GM12878 (cell line): ENCODE measurements around the gene TMEM170B. TPM values are rescaled to one million over a fixed set of nuclear protein-coding genes. Genes with fewer than 3 reads are reported as not detected.

Experiments
- ATAC-seq: fragments of 200-7000 bp; cut with Tn5 transposase; 3 replicates; pipeline ENCODE4 v1.9.1; 2020; ENCODE audit warnings: mild to moderate bottlenecking, moderate library complexity
- BruUV-seq: library from RNA; stranded (reverse); fragments of 400-500 nt; replicated peaks from 2 replicates; lab custom pipeline; 2021; lab: Mats Ljungman, UMichigan
- CTCF ChIA-PET: fragments of 300-600 bp; sonication (Branson Sonifier 250); formaldehyde crosslinking; extraction: SDS; loops from one replicate; lab custom pipeline; 2021; ENCODE audit warnings: inconsistent platforms; lab: Yijun Ruan, JAX
- POLR2A ChIA-PET: fragments of 350-600 bp; formaldehyde crosslinking; extraction: SDS; loops from one replicate; lab custom pipeline; 2021; ENCODE audit warnings: inconsistent platforms; lab: Charles Lee
- RAD21 ChIA-PET: fragments of 300-600 bp; sonication (Branson Sonifier 250); formaldehyde crosslinking; loops from one replicate; lab custom pipeline; 2023; ENCODE audit warnings: antibody characterized with exemption; ENCODE audit not compliant: unreplicated experiment; lab: Charles Lee
- SMC1A ChIA-PET: fragments of 300-600 bp; sonication (Branson Sonifier 250); formaldehyde crosslinking; loops from one replicate; lab custom pipeline; 2023; ENCODE audit not compliant: unreplicated experiment, uncharacterized antibody; lab: Charles Lee
- DNase-seq: peaks from one replicate; pipeline ENCODE4 v3.0.0-alpha.2; 2011; ENCODE audit warnings: low read depth, low spot score
- FAIRE-seq: peaks from 3 replicates; lab custom pipeline; 2011; peaks lifted over from hg19 to GRCh38; lab: Jason Lieb, UNC
- H2AFZ ChIP-seq: 2 replicates; pipeline ENCODE4 v1.6.0; 2011; ENCODE audit warnings: low read depth, low read length, control low read depth; ENCODE audit not compliant: control insufficient read depth
- H3K27ac ChIP-seq: 2 replicates; pipeline ENCODE4 v1.5.1; 2011; ENCODE audit warnings: control low read depth; ENCODE audit not compliant: control insufficient read depth, insufficient read depth
- H3K27me3 ChIP-seq, 2 experiments: replicated peaks in 1 of 2; 2 replicates each; pipeline versions ENCODE4 v1.6.0 to v1.6.1; 2011; ENCODE audit warnings: low read length in 1 of 2; ENCODE audit not compliant: control insufficient read depth in 2 of 2, insufficient read depth in 2 of 2
- H3K36me3 ChIP-seq, 2 experiments: 2 replicates each; pipeline ENCODE4 v1.5.1; 2011; ENCODE audit warnings: low read length in 1 of 2; ENCODE audit not compliant: control insufficient read depth in 2 of 2, insufficient read depth in 2 of 2
- H3K4me1 ChIP-seq: 2 replicates; pipeline ENCODE4 v1.6.1; 2011; ENCODE audit warnings: mild to moderate bottlenecking, low read length, moderate library complexity, mixed read lengths; ENCODE audit not compliant: control insufficient read depth, insufficient read depth
- H3K4me2 ChIP-seq: 2 replicates; pipeline ENCODE4 v1.6.0; 2011; ENCODE audit warnings: control low read depth; ENCODE audit not compliant: control insufficient read depth, insufficient read depth
- H3K4me3 ChIP-seq: fragments of 200-600 bp; sonication (generic); 2 replicates; pipeline ENCODE4 v1.5.1; 2016
- H3K79me2 ChIP-seq: 2 replicates; pipeline ENCODE4 v1.6.0; 2011; ENCODE audit warnings: low read length; ENCODE audit not compliant: control insufficient read depth, insufficient read depth
- H3K9ac ChIP-seq: 2 replicates; pipeline ENCODE4 v1.8.0; 2011; ENCODE audit warnings: low read length, control low read depth, mixed read lengths; ENCODE audit not compliant: control insufficient read depth, insufficient read depth
- H3K9me3 ChIP-seq: replicated peaks from 3 replicates; pipeline ENCODE4 v1.5.1; 2011; ENCODE audit warnings: mild to moderate bottlenecking, low read length; ENCODE audit not compliant: control insufficient read depth, insufficient read depth
- H4K20me1 ChIP-seq: 2 replicates; pipeline ENCODE4 v1.6.0; 2011; ENCODE audit not compliant: control insufficient read depth, insufficient read depth
- ATF7 ChIP-seq: fragments of 450-650 bp; IDR thresholded peaks from 2 replicates; pipeline ENCODE4 v1.6.1; 2016; ENCODE audit warnings: low read depth, mild to moderate bottlenecking
- DPF2 ChIP-seq: fragments of 450-650 bp; IDR thresholded peaks from 2 replicates; pipeline ENCODE4 v1.6.1; 2017; ENCODE audit warnings: mild to moderate bottlenecking
- EED ChIP-seq: sonication (generic); IDR thresholded peaks from 2 replicates; pipeline ENCODE4 v1.6.1; 2016; ENCODE audit warnings: antibody characterized with exemption, low read depth
- HDGF ChIP-seq: fragments of 450-650 bp; IDR thresholded peaks from 2 replicates; pipeline ENCODE4 v1.6.1; 2016; ENCODE audit warnings: antibody characterized with exemption
- JUND ChIP-seq: IDR thresholded peaks from 2 replicates; pipeline ENCODE4 v1.6.1; 2012; ENCODE audit warnings: low read depth, mild to moderate bottlenecking, low read length, improper control_type of control experiment, moderate library complexity
- MTA3 ChIP-seq: IDR thresholded peaks from 2 replicates; pipeline ENCODE4 v1.6.1; 2012; ENCODE audit warnings: low read length, inconsistent platforms, borderline replicate concordance
- MXI1 ChIP-seq: fragments of 150-350 bp; IDR thresholded peaks from 2 replicates; pipeline ENCODE4 v1.6.1; 2011; ENCODE audit warnings: low read depth, mild to moderate bottlenecking, inconsistent platforms, low read length, improper control_type of control experiment
- MYB ChIP-seq: fragments of 150-350 bp; IDR thresholded peaks from 2 replicates; pipeline ENCODE4 v1.6.1; 2014; ENCODE audit warnings: mild to moderate bottlenecking, low read depth, low read length, borderline replicate concordance
- PAX8 ChIP-seq: fragments of 450-650 bp; IDR thresholded peaks from 2 replicates; pipeline ENCODE4 v1.6.1; 2017; ENCODE audit warnings: mild to moderate bottlenecking, moderate library complexity
- POU2F2 ChIP-seq: IDR thresholded peaks from 3 replicates; pipeline ENCODE4 v1.6.1; 2011; ENCODE audit warnings: low read depth, mild to moderate bottlenecking, low read length, borderline replicate concordance
- SMAD5 ChIP-seq: IDR thresholded peaks from 2 replicates; pipeline ENCODE4 v1.6.1; 2016; ENCODE audit warnings: antibody characterized with exemption, low read depth
- SREBF2 ChIP-seq: IDR thresholded peaks from 2 replicates; pipeline ENCODE4 v1.6.1; 2012; ENCODE audit warnings: mild to moderate bottlenecking, low read length
- SRF ChIP-seq, 2 experiments: IDR thresholded peaks; 2 replicates each; pipeline ENCODE4 v1.6.1; 2011; ENCODE audit warnings: low read depth in 2 of 2, low read length in 2 of 2, mild to moderate bottlenecking in 1 of 2, moderate library complexity in 1 of 2
- STAT3 ChIP-seq: IDR thresholded peaks from 2 replicates; pipeline ENCODE4 v1.6.1; 2011; ENCODE audit warnings: low read depth, low read length, improper control_type of control experiment
- ZNF217 ChIP-seq: fragments of 450-650 bp; IDR thresholded peaks from 2 replicates; pipeline ENCODE4 v1.6.1; 2017; ENCODE audit warnings: antibody characterized with exemption, mild to moderate bottlenecking
- WGBS: methylation state at CpG from one replicate; pipeline ENCODE4 v1.1.6; 2016; ENCODE audit warnings: low lambda C conversion rate; ENCODE audit not compliant: insufficient replicate concordance, insufficient coverage; ENCODE audit errors: missing lambda C conversion rate; 5-methylcytosine and 5-hydroxymethylcytosine counted together
- in situ Hi-C: fragments of 300-500 bp; cut with MboI; formaldehyde crosslinking; loops from 9 replicates; pipeline ENCODE4 v1.14.3; 2018; ENCODE audit warnings: mixed read lengths
- intact Hi-C: fragments of 100-400 bp; cut with micrococcal nuclease; formaldehyde crosslinking; loops from one replicate; pipeline ENCODE4 v1.14.2; 2022; ENCODE audit not compliant: unreplicated experiment
- polyA plus RNA-seq, 11 experiments: library from polyadenylated mRNA; depleted of rRNA in 4 of 11; unstranded in 6 of 11; stranded (reverse) in 5 of 11; fragments of >200 nt; fragmentation: Nextera tagmentation in 4 of 11; fragmentation: Illumina TruSeq in 1 of 11; extraction: Ambion mirVana in 4 of 11; extraction: Trizol in 1 of 11; gene quantifications; 1 replicate in 1 of 11; 2 replicates in 10 of 11; pipeline versions ENCODE4 v1.2.1 to v1.2.3, GENCODE V29; 2011 to 2016; ENCODE audit warnings: inconsistent platforms in 2 of 11, missing spikeins in 2 of 11, low read depth in 1 of 11
- total RNA-seq, 4 experiments: library from RNA; depleted of rRNA in 3 of 4; stranded (reverse); fragments of >200 nt in 3 of 4; fragmentation: Illumina TruSeq in 1 of 4; extraction: Trizol in 1 of 4; gene quantifications; 2 replicates each; pipeline versions ENCODE4 v1.2.1 to v1.2.3, GENCODE V29; 2013 to 2021
- TF ChIP-seq, protein P1 (sequence below): IDR thresholded peaks from 2 replicates; pipeline ENCODE4 v1.6.1; 2012; ENCODE audit warnings: low read length, inconsistent platforms
- TF ChIP-seq, protein P2 (sequence below): IDR thresholded peaks from 2 replicates; pipeline ENCODE4 v1.6.1; 2011; ENCODE audit warnings: borderline replicate concordance, low read depth, mild to moderate bottlenecking, moderate library complexity, low read length; ENCODE audit not compliant: insufficient read depth, poor library complexity, severe bottlenecking
- TF ChIP-seq, protein P3 (sequence below): IDR thresholded peaks from 2 replicates; pipeline ENCODE4 v1.6.1; 2012; ENCODE audit warnings: mild to moderate bottlenecking, low read depth, low read length

TMEM170B gene
- total and polyA plus RNA-seq, 10 of the 15 experiments (the other 5 are each of a cell fraction or from before 2014, with no cell fraction given): 0.38 to 10.3 (median 4.2) TPM

DNA sequence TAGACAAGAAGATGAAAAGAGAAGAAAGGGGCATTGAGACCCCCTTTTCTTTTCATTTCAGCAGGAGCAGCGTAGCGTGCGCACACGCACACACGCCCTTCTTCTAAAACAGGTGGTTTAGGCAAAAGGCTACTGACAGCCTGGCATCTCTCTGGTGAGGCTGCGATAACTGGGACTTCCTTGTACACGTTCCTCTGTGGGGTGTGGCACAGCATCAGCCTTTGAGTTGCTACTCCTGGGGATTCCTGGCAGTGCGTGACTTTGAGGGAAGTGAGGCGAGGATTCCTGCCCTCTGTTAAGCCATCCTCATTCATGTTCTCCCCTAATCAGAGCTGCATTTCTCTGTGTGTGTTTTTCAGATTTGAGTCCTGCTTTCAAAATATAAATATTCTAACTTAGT, 94.7 kb downstream of the TMEM170B start:
- no peaks in the 10 kb centered on the region for H3K9me3 ChIP-seq
- H3K4me3 ChIP-seq: no peak overlapping the region
- ChIA-PET CTCF (interaction anchor here (1.9 to 2.4 kb wide), 2 partner anchors 13 to 136 kb away, joined by 5 read pairs; no protein-coding TSS in a partner anchor), RAD21 (interaction anchor here (1.0 kb wide), 1 partner anchor 22 kb away, joined by 3 read pairs; no protein-coding TSS in a partner anchor), SMC1A (no interaction called here), POLR2A (no interaction called here)
- ATAC-seq: no peak
- H4K20me1 ChIP-seq: no peaks in the 10 kb centered on the region
- H3K27me3 ChIP-seq: no peaks in the 10 kb centered on the region
- H3K27ac ChIP-seq: no peak overlapping the region
- no peak overlapping the region for H2AFZ ChIP-seq
- FAIRE-seq: no peak
- no peak for DNase-seq
- TF ChIP-seq DPF2 (no peak), HDGF (no peak), SREBF2 (no peak), STAT3 (no peak), MYB (no peak), JUND (no peak), MXI1 (no peak), EED (no peak), SMAD5 (no peak), MTA3 (no peak), PAX8 (no peak), ZNF217 (no peak), ATF7 (no peak), POU2F2 (no peak), SRF (IDR thresholded peaks at IDR 0.05; ENCODE audit: low read depth in 2 of 2, low read length in 2 of 2) (no peak)
- TF ChIP-seq, protein P1, sequence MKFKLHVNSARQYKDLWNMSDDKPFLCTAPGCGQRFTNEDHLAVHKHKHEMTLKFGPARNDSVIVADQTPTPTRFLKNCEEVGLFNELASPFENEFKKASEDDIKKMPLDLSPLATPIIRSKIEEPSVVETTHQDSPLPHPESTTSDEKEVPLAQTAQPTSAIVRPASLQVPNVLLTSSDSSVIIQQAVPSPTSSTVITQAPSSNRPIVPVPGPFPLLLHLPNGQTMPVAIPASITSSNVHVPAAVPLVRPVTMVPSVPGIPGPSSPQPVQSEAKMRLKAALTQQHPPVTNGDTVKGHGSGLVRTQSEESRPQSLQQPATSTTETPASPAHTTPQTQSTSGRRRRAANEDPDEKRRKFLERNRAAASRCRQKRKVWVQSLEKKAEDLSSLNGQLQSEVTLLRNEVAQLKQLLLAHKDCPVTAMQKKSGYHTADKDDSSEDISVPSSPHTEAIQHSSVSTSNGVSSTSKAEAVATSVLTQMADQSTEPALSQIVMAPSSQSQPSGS: no peak
- TF ChIP-seq, protein P2, sequence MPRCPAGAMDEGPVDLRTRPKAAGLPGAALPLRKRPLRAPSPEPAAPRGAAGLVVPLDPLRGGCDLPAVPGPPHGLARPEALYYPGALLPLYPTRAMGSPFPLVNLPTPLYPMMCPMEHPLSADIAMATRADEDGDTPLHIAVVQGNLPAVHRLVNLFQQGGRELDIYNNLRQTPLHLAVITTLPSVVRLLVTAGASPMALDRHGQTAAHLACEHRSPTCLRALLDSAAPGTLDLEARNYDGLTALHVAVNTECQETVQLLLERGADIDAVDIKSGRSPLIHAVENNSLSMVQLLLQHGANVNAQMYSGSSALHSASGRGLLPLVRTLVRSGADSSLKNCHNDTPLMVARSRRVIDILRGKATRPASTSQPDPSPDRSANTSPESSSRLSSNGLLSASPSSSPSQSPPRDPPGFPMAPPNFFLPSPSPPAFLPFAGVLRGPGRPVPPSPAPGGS: no peak
- TF ChIP-seq, protein P3, sequence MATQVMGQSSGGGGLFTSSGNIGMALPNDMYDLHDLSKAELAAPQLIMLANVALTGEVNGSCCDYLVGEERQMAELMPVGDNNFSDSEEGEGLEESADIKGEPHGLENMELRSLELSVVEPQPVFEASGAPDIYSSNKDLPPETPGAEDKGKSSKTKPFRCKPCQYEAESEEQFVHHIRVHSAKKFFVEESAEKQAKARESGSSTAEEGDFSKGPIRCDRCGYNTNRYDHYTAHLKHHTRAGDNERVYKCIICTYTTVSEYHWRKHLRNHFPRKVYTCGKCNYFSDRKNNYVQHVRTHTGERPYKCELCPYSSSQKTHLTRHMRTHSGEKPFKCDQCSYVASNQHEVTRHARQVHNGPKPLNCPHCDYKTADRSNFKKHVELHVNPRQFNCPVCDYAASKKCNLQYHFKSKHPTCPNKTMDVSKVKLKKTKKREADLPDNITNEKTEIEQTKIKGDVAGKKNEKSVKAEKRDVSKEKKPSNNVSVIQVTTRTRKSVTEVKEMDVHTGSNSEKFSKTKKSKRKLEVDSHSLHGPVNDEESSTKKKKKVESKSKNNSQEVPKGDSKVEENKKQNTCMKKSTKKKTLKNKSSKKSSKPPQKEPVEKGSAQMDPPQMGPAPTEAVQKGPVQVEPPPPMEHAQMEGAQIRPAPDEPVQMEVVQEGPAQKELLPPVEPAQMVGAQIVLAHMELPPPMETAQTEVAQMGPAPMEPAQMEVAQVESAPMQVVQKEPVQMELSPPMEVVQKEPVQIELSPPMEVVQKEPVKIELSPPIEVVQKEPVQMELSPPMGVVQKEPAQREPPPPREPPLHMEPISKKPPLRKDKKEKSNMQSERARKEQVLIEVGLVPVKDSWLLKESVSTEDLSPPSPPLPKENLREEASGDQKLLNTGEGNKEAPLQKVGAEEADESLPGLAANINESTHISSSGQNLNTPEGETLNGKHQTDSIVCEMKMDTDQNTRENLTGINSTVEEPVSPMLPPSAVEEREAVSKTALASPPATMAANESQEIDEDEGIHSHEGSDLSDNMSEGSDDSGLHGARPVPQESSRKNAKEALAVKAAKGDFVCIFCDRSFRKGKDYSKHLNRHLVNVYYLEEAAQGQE: no peak
- no peaks in the 10 kb centered on the region for H3K79me2 ChIP-seq
- H3K4me2 ChIP-seq: no peak overlapping the region
- H3K4me1 ChIP-seq: no peaks in the 10 kb centered on the region; the same call in 1 of the 2 replicates
- BruUV-seq: no TSS peak
- in situ Hi-C loops (no loop called here), intact Hi-C loops (no loop called here)
- WGBS: 64% methylated on average over 9 of the region's 9 CpGs
- H3K9ac ChIP-seq: no peak overlapping the region
- H3K36me3 ChIP-seq: no peaks in the 10 kb centered on the region
